SKM-1 (cell line): Measurements from ENCODE around the gene NKTR.

Experiments
- DNase-seq: peaks from one replicate; lab custom pipeline; 2025; ENCODE audit not compliant: unreplicated experiment; lab: John Stamatoyannopoulos, UW

NKTR gene

DNA sequence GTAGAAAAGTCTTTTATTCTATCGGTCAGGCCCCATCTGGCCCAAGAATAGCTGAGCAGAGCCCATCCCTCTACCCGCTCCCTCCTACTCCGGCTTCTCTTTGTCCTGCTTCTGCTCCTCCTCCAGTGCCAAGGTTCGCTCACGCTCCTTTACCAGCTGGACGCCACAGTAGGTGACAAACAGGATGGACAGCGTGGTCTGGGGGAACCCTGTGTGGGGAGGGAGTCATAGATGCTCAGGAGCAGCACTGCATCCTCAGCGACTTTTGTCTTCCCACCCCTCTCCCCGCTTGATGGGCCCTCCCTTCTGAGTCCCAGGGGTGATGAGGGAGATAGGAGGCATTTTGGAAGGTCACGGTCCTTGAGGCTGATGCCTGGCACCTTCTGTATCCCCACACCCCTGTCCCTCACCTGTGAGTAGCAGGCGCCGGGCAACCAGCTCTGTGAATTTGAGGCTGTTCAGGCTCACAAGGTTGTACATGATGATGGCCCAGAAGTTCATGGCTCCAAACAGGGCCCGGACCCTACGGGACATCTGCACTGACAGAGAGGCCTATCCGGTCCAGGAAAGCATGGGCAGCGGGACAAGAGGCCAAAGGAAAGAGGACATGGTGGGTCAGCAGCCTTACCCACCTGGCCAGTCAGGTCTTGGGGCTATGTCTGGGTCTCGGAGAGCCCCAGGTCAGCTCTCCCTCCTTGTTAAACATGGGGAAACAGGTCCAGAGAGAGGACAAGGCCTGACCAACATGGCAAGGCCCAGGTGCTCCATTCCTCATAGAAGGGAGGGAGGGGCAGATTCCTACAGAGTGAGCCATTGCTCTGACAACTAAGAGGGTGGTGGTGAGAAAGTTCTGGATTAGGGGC, 92.4 kb downstream of the NKTR start:
- DNase-seq: no peak

DNA sequence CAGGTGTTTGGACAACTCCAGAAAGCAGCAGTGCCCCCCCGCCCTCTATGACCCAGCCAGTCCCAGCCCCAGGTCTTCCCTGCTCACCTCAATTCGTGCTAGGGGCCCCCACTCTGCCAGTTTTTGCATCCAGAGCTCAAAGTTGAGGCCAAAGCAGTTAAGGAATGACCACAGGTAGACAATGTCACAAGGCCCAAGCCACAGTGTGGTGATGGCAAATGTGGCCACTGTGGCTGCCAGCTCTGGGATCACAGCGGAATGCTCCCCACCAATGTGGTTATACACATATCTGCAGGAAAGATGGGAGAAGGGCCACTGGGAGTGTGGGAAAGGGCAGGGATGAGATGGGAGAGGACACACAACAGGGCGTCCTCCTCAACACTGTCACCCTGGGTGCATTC, 93.0 kb downstream of the NKTR start:
- no peak for DNase-seq

GRCh38 chr3:42694366-42694765, 93.9 kb downstream of the NKTR start:
- no peak for DNase-seq

DNA sequence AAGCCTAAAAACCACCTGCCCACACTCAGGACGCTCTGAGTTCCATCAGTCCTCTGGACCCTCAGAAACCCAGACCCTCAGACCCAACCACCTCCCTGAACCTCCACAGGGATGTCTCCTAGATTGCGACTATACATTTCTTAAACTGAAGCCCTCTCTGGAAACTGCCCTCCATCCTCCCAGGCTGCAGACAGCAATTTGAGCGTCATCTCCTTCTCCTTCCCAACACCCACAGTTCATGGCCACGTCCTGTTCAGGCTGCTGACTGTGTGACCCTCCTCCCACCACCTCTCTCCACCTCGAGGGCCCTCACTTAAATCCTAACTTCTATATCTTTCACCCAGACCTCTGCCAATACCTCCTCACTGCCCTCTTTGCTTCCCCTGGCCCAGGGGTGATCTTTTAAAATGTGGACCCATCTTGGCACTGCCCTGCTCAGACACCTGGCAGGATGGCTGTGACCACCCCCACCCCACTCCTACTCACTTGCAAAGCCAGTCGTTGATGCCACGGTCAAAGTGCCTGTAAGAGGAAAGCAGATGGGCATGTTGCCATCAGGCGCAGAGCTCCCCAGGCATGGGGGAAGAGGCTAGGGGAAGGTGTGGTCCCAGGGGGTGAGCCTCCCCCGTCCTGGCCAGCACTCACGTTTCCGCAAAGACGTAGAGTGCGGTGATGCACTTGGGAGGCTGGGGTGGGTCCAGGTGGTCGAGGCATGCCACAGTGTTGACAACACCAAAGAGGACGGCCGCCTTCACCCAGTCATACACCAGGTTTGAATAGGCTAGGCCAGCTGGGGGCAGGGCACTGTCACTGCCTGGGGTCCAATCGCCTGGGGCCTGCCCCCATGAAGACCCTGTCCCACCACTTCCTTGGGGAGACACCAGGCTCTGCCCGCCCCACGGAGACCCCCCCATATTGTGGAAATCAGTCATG, 96.1 kb downstream of the NKTR start:
- DNase-seq: no peak

GRCh38 chr3:42697289-42698051, 97.0 kb downstream of the NKTR start:
- no peak for DNase-seq
